GM23338 (cell line): ENCODE data around the gene RNASE8. TPM values are rescaled to one million over a fixed set of nuclear protein-coding genes. Genes with fewer than 3 reads are reported as not detected.

Experiments
- ATAC-seq: fragments of 200-7000 bp; cut with Tn5 transposase; 3 replicates; pipeline ENCODE4 v1.9.1; 2020
- DNase-seq: peaks from one replicate; pipeline ENCODE4 v3.0.0-alpha.2; 2015; ENCODE audit warnings: low spot score
- H2AFZ ChIP-seq: fragments of 200-600 bp; sonication (generic); 2 replicates; pipeline ENCODE4 v1.8.0; 2016; ENCODE audit warnings: antibody characterized with exemption, mild to moderate bottlenecking, moderate library complexity
- H3F3A ChIP-seq: fragments of 200-600 bp; sonication (generic); replicated peaks from 2 replicates; pipeline ENCODE4 v1.8.0; 2017; ENCODE audit warnings: antibody characterized with exemption, mixed run types, low read depth
- H3K27ac ChIP-seq: fragments of 200-600 bp; sonication (generic); 2 replicates; pipeline ENCODE4 v1.6.1; 2016; ENCODE audit warnings: low read depth
- H3K27me3 ChIP-seq: fragments of 200-600 bp; sonication (generic); 2 replicates; pipeline ENCODE4 v1.8.0; 2016; ENCODE audit warnings: mild to moderate bottlenecking, mixed run types, moderate library complexity; ENCODE audit not compliant: insufficient read depth
- H3K36me3 ChIP-seq: fragments of 200-600 bp; sonication (generic); 2 replicates; pipeline ENCODE4 v1.8.0; 2016; ENCODE audit warnings: mild to moderate bottlenecking; ENCODE audit not compliant: insufficient read depth
- H3K4me1 ChIP-seq: fragments of 200-600 bp; sonication (generic); 2 replicates; pipeline ENCODE4 v1.8.0; 2016; ENCODE audit warnings: mild to moderate bottlenecking, moderate library complexity; ENCODE audit not compliant: insufficient read depth
- H3K4me2 ChIP-seq: fragments of 200-600 bp; sonication (generic); 2 replicates; pipeline ENCODE4 v1.7.1; 2017; ENCODE audit warnings: mixed run types
- H3K4me3 ChIP-seq: fragments of 200-600 bp; sonication (generic); 2 replicates; pipeline ENCODE4 v1.6.1; 2016; ENCODE audit warnings: mixed run types
- H3K79me2 ChIP-seq: fragments of 200-600 bp; sonication (generic); replicated peaks from 2 replicates; pipeline ENCODE4 v1.8.0; 2017; ENCODE audit warnings: mild to moderate bottlenecking; ENCODE audit not compliant: insufficient read depth
- H3K9me2 ChIP-seq: fragments of 200-600 bp; sonication (generic); 2 replicates; pipeline ENCODE4 v1.8.0; 2017; ENCODE audit not compliant: insufficient read depth
- H4K20me1 ChIP-seq: fragments of 200-600 bp; sonication (generic); replicated peaks from 2 replicates; pipeline ENCODE4 v1.8.0; 2017; ENCODE audit warnings: mild to moderate bottlenecking; ENCODE audit not compliant: insufficient read depth
- H3K27ac Mint-ChIP-seq: 2 replicates; pipeline ENCODE4 v1.8.0; 2020; ENCODE audit warnings: inconsistent platforms, mild to moderate bottlenecking, moderate library complexity, mixed read lengths
- H3K27me3 Mint-ChIP-seq: 3 replicates; pipeline ENCODE4 v1.8.0; 2022; ENCODE audit warnings: low read depth, mild to moderate bottlenecking, moderate library complexity, mixed read lengths, inconsistent platforms; ENCODE audit not compliant: insufficient read depth, poor library complexity
- H3K36me3 Mint-ChIP-seq: 3 replicates; pipeline ENCODE4 v1.8.0; 2021; ENCODE audit warnings: low read depth, mild to moderate bottlenecking, inconsistent platforms, moderate library complexity, mixed read lengths
- H3K4me1 Mint-ChIP-seq: 3 replicates; pipeline ENCODE4 v1.8.0; 2020; ENCODE audit warnings: mild to moderate bottlenecking, inconsistent platforms, mixed read lengths
- H3K4me3 Mint-ChIP-seq: 3 replicates; pipeline ENCODE4 v1.8.0; 2021; ENCODE audit warnings: moderate library complexity, mild to moderate bottlenecking, inconsistent platforms, mixed read lengths
- H3K9me3 Mint-ChIP-seq: 3 replicates; pipeline ENCODE4 v1.8.0; 2020; ENCODE audit warnings: moderate library complexity, mild to moderate bottlenecking, inconsistent platforms, mixed read lengths
- CREB1 ChIP-seq: fragments of 250-450 bp; sonication (Bioruptor Pico); IDR thresholded peaks from 2 replicates; pipeline ENCODE4 v1.5.0; 2020; ENCODE audit warnings: low read depth, mild to moderate bottlenecking, moderate library complexity
- EZH2 ChIP-seq: fragments of 200-600 bp; sonication (generic); IDR thresholded peaks from one replicate; pipeline ENCODE4 v1.8.0; 2017; ENCODE audit warnings: antibody characterized with exemption, mild to moderate bottlenecking, low read depth; ENCODE audit not compliant: unreplicated experiment
- JUNB ChIP-seq: IDR thresholded peaks from one replicate; pipeline ENCODE4 v1.6.1; 2016; ENCODE audit warnings: antibody characterized with exemption; ENCODE audit not compliant: unreplicated experiment
- NANOG ChIP-seq: IDR thresholded peaks from 2 replicates; pipeline ENCODE4 v1.6.1; 2016; ENCODE audit warnings: antibody characterized with exemption, borderline replicate concordance
- POLR2AphosphoS5 ChIP-seq: IDR thresholded peaks from 2 replicates; pipeline ENCODE4 v1.6.1; 2016; ENCODE audit warnings: antibody characterized with exemption, low read depth
- STAT1 ChIP-seq: IDR thresholded peaks from one replicate; pipeline ENCODE4 v1.6.1; 2016; ENCODE audit warnings: antibody characterized with exemption; ENCODE audit not compliant: unreplicated experiment
- ZNF331 ChIP-seq: fragments of 250-450 bp; sonication (Bioruptor Pico); IDR thresholded peaks from 2 replicates; pipeline ENCODE4 v1.5.0; 2020; ENCODE audit warnings: low read depth, mild to moderate bottlenecking, moderate library complexity
- polyA plus RNA-seq: library from polyadenylated mRNA; unstranded; fragments of >200 nt; fragmentation: Nextera tagmentation; extraction: Ambion mirVana; gene quantifications from 2 replicates; pipeline ENCODE4 v1.2.1, GENCODE V29; 2016
- total RNA-seq: library from RNA; depleted of rRNA; stranded (reverse); fragments of >200 nt; shearing (Covaris generic); gene quantifications from 2 replicates; pipeline ENCODE4 v1.2.3, GENCODE V29; 2014
- TF ChIP-seq, protein P1 (sequence below): IDR thresholded peaks from 2 replicates; pipeline ENCODE4 v1.6.1; 2016; ENCODE audit warnings: antibody characterized with exemption
- TF ChIP-seq, protein P2 (sequence below), 2 experiments: fragments of 200-600 bp in 1 of 2; sonication (generic) in 1 of 2; conservative IDR thresholded peaks; 2 replicates each; pipeline versions ENCODE4 v1.5.1 to v1.6.1; 2016 to 2017; ENCODE audit warnings: antibody characterized with exemption in 2 of 2, low read depth in 2 of 2, mild to moderate bottlenecking in 2 of 2, moderate library complexity in 1 of 2

Gene RNASE8
- total and polyA plus RNA-seq, 2 experiments from 2014 or later: not detected

- Mint-ChIP-seq H3K36me3 (no peaks in the 10 kb centered on the region), H3K27me3 (peaks cover 5% of the 10 kb centered on the region), H3K4me3 (no peak overlapping the region), H3K27ac (no peak overlapping the region), H3K4me1 (peaks cover 10% of the 10 kb centered on the region; the same call in 2 of the 3 replicates), H3K9me3 (no peaks in the 10 kb centered on the region)
- Histone ChIP-seq H3K27ac (no peak overlapping the region), H4K20me1 (no peaks in the 10 kb centered on the region), H3K4me1 (peaks cover 6% of the 10 kb centered on the region; the same call in 1 of the 2 replicates), H3F3A (no peaks in the 10 kb centered on the region), H3K36me3 (no peaks in the 10 kb centered on the region), H3K4me3 (no peak overlapping the region), H3K9me2 (no peaks in the 10 kb centered on the region; the same call in 1 of the 2 replicates), H3K4me2 (no peak overlapping the region), H3K79me2 (no peaks in the 10 kb centered on the region), H2AFZ (no peak overlapping the region), H3K27me3 (no peaks in the 10 kb centered on the region)
- no peak for ATAC-seq
- TF ChIP-seq, protein P1, sequence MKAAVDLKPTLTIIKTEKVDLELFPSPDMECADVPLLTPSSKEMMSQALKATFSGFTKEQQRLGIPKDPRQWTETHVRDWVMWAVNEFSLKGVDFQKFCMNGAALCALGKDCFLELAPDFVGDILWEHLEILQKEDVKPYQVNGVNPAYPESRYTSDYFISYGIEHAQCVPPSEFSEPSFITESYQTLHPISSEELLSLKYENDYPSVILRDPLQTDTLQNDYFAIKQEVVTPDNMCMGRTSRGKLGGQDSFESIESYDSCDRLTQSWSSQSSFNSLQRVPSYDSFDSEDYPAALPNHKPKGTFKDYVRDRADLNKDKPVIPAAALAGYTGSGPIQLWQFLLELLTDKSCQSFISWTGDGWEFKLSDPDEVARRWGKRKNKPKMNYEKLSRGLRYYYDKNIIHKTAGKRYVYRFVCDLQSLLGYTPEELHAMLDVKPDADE: no peak
- TF ChIP-seq POLR2AphosphoS5: no peak
- no peak for TF ChIP-seq NANOG
- no peak for TF ChIP-seq ZNF331 (CRISPR knock-in tag)
- TF ChIP-seq EZH2: no peak
- TF ChIP-seq JUNB: no peak
- no peak for TF ChIP-seq STAT1
- TF ChIP-seq CREB1 (CRISPR knock-in tag): no peak
- TF ChIP-seq, protein P2, sequence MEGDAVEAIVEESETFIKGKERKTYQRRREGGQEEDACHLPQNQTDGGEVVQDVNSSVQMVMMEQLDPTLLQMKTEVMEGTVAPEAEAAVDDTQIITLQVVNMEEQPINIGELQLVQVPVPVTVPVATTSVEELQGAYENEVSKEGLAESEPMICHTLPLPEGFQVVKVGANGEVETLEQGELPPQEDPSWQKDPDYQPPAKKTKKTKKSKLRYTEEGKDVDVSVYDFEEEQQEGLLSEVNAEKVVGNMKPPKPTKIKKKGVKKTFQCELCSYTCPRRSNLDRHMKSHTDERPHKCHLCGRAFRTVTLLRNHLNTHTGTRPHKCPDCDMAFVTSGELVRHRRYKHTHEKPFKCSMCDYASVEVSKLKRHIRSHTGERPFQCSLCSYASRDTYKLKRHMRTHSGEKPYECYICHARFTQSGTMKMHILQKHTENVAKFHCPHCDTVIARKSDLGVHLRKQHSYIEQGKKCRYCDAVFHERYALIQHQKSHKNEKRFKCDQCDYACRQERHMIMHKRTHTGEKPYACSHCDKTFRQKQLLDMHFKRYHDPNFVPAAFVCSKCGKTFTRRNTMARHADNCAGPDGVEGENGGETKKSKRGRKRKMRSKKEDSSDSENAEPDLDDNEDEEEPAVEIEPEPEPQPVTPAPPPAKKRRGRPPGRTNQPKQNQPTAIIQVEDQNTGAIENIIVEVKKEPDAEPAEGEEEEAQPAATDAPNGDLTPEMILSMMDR (conservative IDR thresholded peaks at IDR 0.05; ENCODE audit: low read depth in 2 of 2): no peak
- no peak for DNase-seq
Observed at GRCh38 chr14:21053184-21054122, 4.2 kb upstream of the RNASE8 start.

GRCh38 chr14:21054123-21054767 lies 3.4 kb upstream of the RNASE8 start:
- H3K4me2 ChIP-seq: no peak overlapping the region
- no peaks in the 10 kb centered on the region for H3K79me2 ChIP-seq
- H4K20me1 ChIP-seq: no peaks in the 10 kb centered on the region
- no peak overlapping the region for H2AFZ ChIP-seq
- H3K9me2 ChIP-seq: no peaks in the 10 kb centered on the region
- Mint-ChIP-seq H3K9me3 (no peaks in the 10 kb centered on the region), H3K4me3 (no peak overlapping the region), H3K4me1 (peaks cover 10% of the 10 kb centered on the region; the same call in 2 of the 3 replicates), H3K27me3 (peaks cover 5% of the 10 kb centered on the region), H3K27ac (no peak overlapping the region), H3K36me3 (no peaks in the 10 kb centered on the region)
- no peaks in the 10 kb centered on the region for H3K36me3 ChIP-seq
- peaks cover 6% of the 10 kb centered on the region; the same call in 1 of the 2 replicates for H3K4me1 ChIP-seq
- H3K4me3 ChIP-seq: no peak overlapping the region
- DNase-seq (peak; percentile 27), ATAC-seq (peak; percentile 70)
- H3K27me3 ChIP-seq: no peaks in the 10 kb centered on the region
- H3K27ac ChIP-seq: no peak overlapping the region
- H3F3A ChIP-seq: no peaks in the 10 kb centered on the region
- TF ChIP-seq, protein P1: no peak
- TF ChIP-seq NANOG (no peak), STAT1 (no peak), ZNF331 (CRISPR knock-in tag) (no peak), CREB1 (CRISPR knock-in tag) (no peak)
- TF ChIP-seq, protein P2 (conservative IDR thresholded peaks at IDR 0.05; ENCODE audit: low read depth in 2 of 2): no peak
